SKM-1 (cell line): ENCODE data around the gene FOXK1.
"Not testable (repeated sequence)": the region's sequence is repeated elsewhere in the genome, so short reads cannot be mapped to it uniquely, and the experiment has no call there.

Experiments
- DNase-seq: peaks from one replicate; lab custom pipeline; 2025; ENCODE audit not compliant: unreplicated experiment; lab: John Stamatoyannopoulos, UW

The FOXK1 gene

GRCh38 chr7:4783292-4783652 lies 101.2 kb downstream of the FOXK1 start:
- no peak for DNase-seq

GRCh38 chr7:4783762-4784351 lies 101.8 kb downstream of the FOXK1 start:
- no peak for DNase-seq

GRCh38 chr7:4784799-4785198 lies 102.7 kb downstream of the FOXK1 start:
- DNase-seq, result no peak

GRCh38 chr7:4785371-4785770 lies 103.3 kb downstream of the FOXK1 start:
- no peak for DNase-seq

- DNase-seq, result no peak
Measured at GRCh38 chr7:4786015-4786414, 103.9 kb downstream of the FOXK1 start.

- DNase-seq, result no peak
Measured at GRCh38 chr7:4787541-4787940, 105.4 kb downstream of the FOXK1 start.

- no peak for DNase-seq
Measured at GRCh38 chr7:4787947-4788626, 106.0 kb downstream of the FOXK1 start.

GRCh38 chr7:4788627-4789189 lies 106.6 kb downstream of the FOXK1 start:
- no peak for DNase-seq

GRCh38 chr7:4789194-4790077 lies 107.3 kb downstream of the FOXK1 start:
- no peak for DNase-seq

- DNase-seq, result no peak
Measured at GRCh38 chr7:4790078-4790465, 108.0 kb downstream of the FOXK1 start.

- no peak for DNase-seq
Measured at GRCh38 chr7:4790516-4790991, 108.5 kb downstream of the FOXK1 start.

GRCh38 chr7:4791101-4791737 lies 109.1 kb downstream of the FOXK1 start:
- DNase-seq, result no peak

- DNase-seq, result peak; percentile 24
Measured at GRCh38 chr7:4791738-4792536, 109.8 kb downstream of the FOXK1 start.

- DNase-seq, result no peak
Measured at GRCh38 chr7:4792537-4793126, 110.5 kb downstream of the FOXK1 start.

- not testable (repeated sequence) for DNase-seq
Measured at GRCh38 chr7:4793385-4793993, 111.4 kb downstream of the FOXK1 start.

GRCh38 chr7:4794171-4794570 lies 112.1 kb downstream of the FOXK1 start:
- DNase-seq, result not testable (repeated sequence)

- DNase-seq, result no peak
Measured at GRCh38 chr7:4794591-4795350, 112.7 kb downstream of the FOXK1 start.

- DNase-seq, result no peak
Measured at GRCh38 chr7:4796453-4796852, 114.4 kb downstream of the FOXK1 start.
